H1 (cell line): ENCODE data around the gene RPL31. TPM values are rescaled to one million over a fixed set of nuclear protein-coding genes. Genes with fewer than 3 reads are reported as not detected.

Experiments
- CTCF ChIA-PET: fragments of 300-600 bp; sonication (Branson Sonifier 250); formaldehyde crosslinking; loops from one replicate; lab custom pipeline; 2021; ENCODE audit not compliant: partially characterized antibody; lab: Charles Lee
- POLR2A ChIA-PET: fragments of 300-600 bp; sonication (Branson Sonifier 250); formaldehyde crosslinking; loops from one replicate; lab custom pipeline; 2021; ENCODE audit warnings: inconsistent platforms; ENCODE audit not compliant: partially characterized antibody; lab: Charles Lee
- DNase-seq, 2 experiments: peaks; one replicate each; pipeline versions ENCODE4 v3.0.0 to v3.0.0-alpha.2; 2010 to 2022; ENCODE audit warnings: low spot score in 2 of 2, low read depth in 1 of 2, mixed read lengths in 1 of 2
- FAIRE-seq: peaks from 2 replicates; lab custom pipeline; 2011; peaks lifted over from hg19 to GRCh38; lab: Jason Lieb, UNC
- H2AFZ ChIP-seq: 2 replicates; pipeline ENCODE4 v1.8.1; 2012; ENCODE audit warnings: low read length, inconsistent platforms
- H2AK5ac ChIP-seq: 2 replicates; pipeline ENCODE4 v1.6.1; 2013; ENCODE audit warnings: low read depth, low read length
- H2BK120ac ChIP-seq: replicated peaks from 2 replicates; pipeline ENCODE3; 2013; ENCODE audit warnings: low read depth, low read length, inconsistent platforms
- H2BK12ac ChIP-seq: 2 replicates; pipeline ENCODE4 v1.6.1; 2013; ENCODE audit warnings: low read depth, low read length
- H2BK15ac ChIP-seq: 2 replicates; pipeline ENCODE4 v1.6.1; 2013; ENCODE audit warnings: low read length
- H2BK20ac ChIP-seq: 2 replicates; pipeline ENCODE4 v1.6.1; 2013; ENCODE audit warnings: low read length
- H2BK5ac ChIP-seq: 2 replicates; pipeline ENCODE4 v1.6.1; 2013; ENCODE audit warnings: low read depth, low read length
- H3K14ac ChIP-seq: 2 replicates; pipeline ENCODE4 v1.6.1; 2013; ENCODE audit warnings: inconsistent platforms; ENCODE audit not compliant: insufficient read length
- H3K18ac ChIP-seq: 2 replicates; pipeline ENCODE4 v1.6.1; 2013; ENCODE audit warnings: low read length; ENCODE audit errors: extremely low read depth
- H3K23ac ChIP-seq: 2 replicates; pipeline ENCODE4 v1.6.1; 2013; ENCODE audit warnings: inconsistent platforms; ENCODE audit not compliant: insufficient read length
- H3K23me2 ChIP-seq: 2 replicates; pipeline ENCODE4 v1.6.1; 2013; ENCODE audit warnings: low read depth, low read length
- H3K27ac ChIP-seq: 2 replicates; pipeline ENCODE4 v1.6.1; 2011; ENCODE audit warnings: low read depth, low read length, inconsistent platforms
- H3K27me3 ChIP-seq, 4 experiments: replicated peaks in 1 of 4; 1 replicate in 1 of 4; 2 replicates in 3 of 4; pipeline versions ENCODE4 v1.6.1 to v1.8.1; 2011 to 2013; ENCODE audit warnings: low read length in 3 of 4, mild to moderate bottlenecking in 3 of 4, inconsistent platforms in 2 of 4, mixed read lengths in 2 of 4, moderate library complexity in 1 of 4; ENCODE audit not compliant: control insufficient read depth in 3 of 4, insufficient read depth in 3 of 4; ENCODE audit errors: extremely low read depth in 1 of 4
- H3K36me3 ChIP-seq, 4 experiments: 2 replicates each; pipeline versions ENCODE4 v1.6.1 to v1.8.1; 2011 to 2013; ENCODE audit warnings: mild to moderate bottlenecking in 4 of 4, low read length in 3 of 4, moderate library complexity in 2 of 4, control low read depth in 1 of 4, inconsistent platforms in 1 of 4; ENCODE audit not compliant: insufficient read depth in 4 of 4, control insufficient read depth in 2 of 4
- H3K4ac ChIP-seq: replicated peaks from 2 replicates; pipeline ENCODE3; 2013; ENCODE audit warnings: low read length, low read depth, mixed read lengths, inconsistent platforms; ENCODE audit not compliant: insufficient read length
- H3K4me1 ChIP-seq, 4 experiments: replicated peaks in 1 of 4; 1 replicate in 1 of 4; 2 replicates in 3 of 4; pipeline versions ENCODE4 v1.6.1 to v1.8.1; 2011 to 2013; ENCODE audit warnings: low read length in 3 of 4, inconsistent platforms in 2 of 4, mixed read lengths in 1 of 4; ENCODE audit not compliant: insufficient read depth in 4 of 4, control insufficient read depth in 3 of 4
- H3K4me2 ChIP-seq, 2 experiments: 2 replicates each; pipeline versions ENCODE4 v1.6.1 to v1.8.1; 2011 to 2013; ENCODE audit warnings: low read depth in 2 of 2, low read length in 2 of 2, control low read depth in 1 of 2, inconsistent platforms in 1 of 2, mild to moderate bottlenecking in 1 of 2; ENCODE audit not compliant: insufficient read depth in 1 of 2
- H3K4me3 ChIP-seq, 4 experiments: fragments of 200-600, 300-600 bp in 1 of 4; sonication (generic), shearing (Covaris generic), sonication (Bioruptor Twin) in 1 of 4; 2 replicates each; pipeline versions ENCODE4 v1.5.1 to v1.8.1; 2011 to 2016; ENCODE audit warnings: low read length in 4 of 4, low read depth in 3 of 4, control low read depth in 2 of 4, inconsistent platforms in 2 of 4, mild to moderate bottlenecking in 2 of 4, mixed read lengths in 1 of 4, moderate library complexity in 1 of 4; ENCODE audit not compliant: insufficient read depth in 2 of 4; ENCODE audit errors: extremely low read depth in 1 of 4
- H3K56ac ChIP-seq: replicated peaks from 2 replicates; pipeline ENCODE3; 2013; ENCODE audit warnings: low read depth, mild to moderate bottlenecking, mixed read lengths, low read length, inconsistent platforms; ENCODE audit not compliant: insufficient read length
- H3K79me1 ChIP-seq: 2 replicates; pipeline ENCODE4 v1.6.1; 2013; ENCODE audit warnings: low read depth, low read length, control low read depth
- H3K79me2 ChIP-seq, 2 experiments: 2 replicates each; pipeline versions ENCODE4 v1.6.1 to v1.8.1; 2012 to 2013; ENCODE audit warnings: low read length in 2 of 2, mild to moderate bottlenecking in 2 of 2, inconsistent platforms in 1 of 2; ENCODE audit not compliant: insufficient read depth in 2 of 2, control insufficient read depth in 1 of 2
- H3K9ac ChIP-seq, 4 experiments: replicated peaks in 1 of 4; 1 replicate in 1 of 4; 2 replicates in 3 of 4; pipeline versions ENCODE4 v1.6.1 to v1.8.1; 2011 to 2013; ENCODE audit warnings: low read depth in 3 of 4, low read length in 3 of 4, control low read depth in 2 of 4, mild to moderate bottlenecking in 2 of 4, moderate library complexity in 2 of 4, inconsistent platforms in 1 of 4; ENCODE audit errors: extremely low read depth in 1 of 4
- H3K9me3 ChIP-seq, 2 experiments: 2 replicates each; pipeline versions ENCODE4 v1.6.1 to v1.8.1; 2012 to 2013; ENCODE audit warnings: mild to moderate bottlenecking in 2 of 2, moderate library complexity in 2 of 2, control low read depth in 1 of 2, inconsistent platforms in 1 of 2, low read depth in 1 of 2, low read length in 1 of 2, mixed read lengths in 1 of 2; ENCODE audit not compliant: insufficient read depth in 2 of 2
- H4K20me1 ChIP-seq, 2 experiments: replicated peaks in 1 of 2; 2 replicates each; pipeline versions ENCODE3 to v1.8.1; 2011 to 2013; ENCODE audit warnings: inconsistent platforms in 2 of 2, low read length in 2 of 2, mild to moderate bottlenecking in 1 of 2; ENCODE audit not compliant: insufficient read depth in 2 of 2, control insufficient read depth in 1 of 2
- H4K5ac ChIP-seq: 2 replicates; pipeline ENCODE4 v1.6.1; 2013; ENCODE audit warnings: low read length, low read depth, mixed read lengths, inconsistent platforms; ENCODE audit not compliant: insufficient read length
- H4K8ac ChIP-seq: 2 replicates; pipeline ENCODE4 v1.8.0; 2013; ENCODE audit warnings: mild to moderate bottlenecking, moderate library complexity, low read length, inconsistent platforms; ENCODE audit not compliant: insufficient read depth; ENCODE audit errors: extremely low read depth
- H4K91ac ChIP-seq: replicated peaks from 2 replicates; pipeline ENCODE3; 2013; ENCODE audit warnings: low read length, mixed read lengths, inconsistent platforms; ENCODE audit not compliant: insufficient read length
- ASH2L ChIP-seq: fragments of 200-600, 300-600 bp; sonication (generic); IDR thresholded peaks from one replicate; pipeline ENCODE4 v1.7.1; 2017; ENCODE audit warnings: low read length
- EZH2 ChIP-seq: fragments of 200-600 bp; sonication (generic); IDR thresholded peaks from 2 replicates; pipeline ENCODE4 v1.7.1; 2012; ENCODE audit warnings: low read depth, mild to moderate bottlenecking, moderate library complexity, low read length, inconsistent platforms; ENCODE audit not compliant: severe bottlenecking
- FOSL1 ChIP-seq: IDR thresholded peaks from 2 replicates; pipeline ENCODE4 v1.6.1; 2011; ENCODE audit warnings: mild to moderate bottlenecking, low read depth, low read length, moderate library complexity; ENCODE audit not compliant: insufficient read depth
- JUN ChIP-seq: IDR thresholded peaks from 2 replicates; pipeline ENCODE4 v1.6.1; 2011; ENCODE audit warnings: low read depth, mild to moderate bottlenecking, improper control_type of control experiment, low read length
- KDM5A ChIP-seq: fragments of 200-600 bp; IDR thresholded peaks from 2 replicates; pipeline ENCODE4 v1.7.1; 2012; ENCODE audit warnings: mild to moderate bottlenecking, low read length, inconsistent platforms, mixed read lengths
- NANOG ChIP-seq: IDR thresholded peaks from 2 replicates; pipeline ENCODE4 v1.6.1; 2011; ENCODE audit warnings: low read length, low read depth, mild to moderate bottlenecking, inconsistent platforms; ENCODE audit not compliant: insufficient read depth, poor library complexity, severe bottlenecking
- POLR2A ChIP-seq, 2 experiments: IDR thresholded peaks; 1 replicate in 1 of 2; 2 replicates in 1 of 2; pipeline ENCODE4 v1.6.1; 2011; ENCODE audit warnings: low read depth in 2 of 2, low read length in 2 of 2, mild to moderate bottlenecking in 2 of 2; ENCODE audit errors: control extremely low read depth in 1 of 2
- POU5F1 ChIP-seq: IDR thresholded peaks from 2 replicates; pipeline ENCODE4 v1.6.1; 2011; ENCODE audit warnings: low read depth, mild to moderate bottlenecking, low read length, moderate library complexity
- RXRA ChIP-seq: IDR thresholded peaks from 2 replicates; pipeline ENCODE4 v1.6.1; 2011; ENCODE audit warnings: low read depth, mild to moderate bottlenecking, low read length, moderate library complexity; ENCODE audit not compliant: insufficient read depth
- SIN3A ChIP-seq, 2 experiments: IDR thresholded peaks in 1 of 2; conservative IDR thresholded peaks in 1 of 2; 2 replicates each; pipeline ENCODE4 v1.6.1; 2011 to 2012; ENCODE audit warnings: low read length in 2 of 2, improper control_type of control experiment in 1 of 2, low read depth in 1 of 2, mild to moderate bottlenecking in 1 of 2
- SIRT6 ChIP-seq: IDR thresholded peaks from one replicate; pipeline ENCODE4 v1.7.1; 2012; ENCODE audit warnings: low read length, inconsistent platforms
- WGBS, 2 experiments: shearing (Covaris generic) in 1 of 2; methylation state at CpG; one replicate each; pipeline versions ENCODE4 v1.1.6 to v1.1.7; 2013 to 2015; ENCODE audit warnings: low lambda C conversion rate in 2 of 2, mixed read lengths in 2 of 2, inconsistent platforms in 1 of 2, low coverage in 1 of 2, missing lambda C conversion rate in 1 of 2; ENCODE audit not compliant: insufficient replicate concordance in 2 of 2, insufficient coverage in 1 of 2, insufficient read length in 1 of 2; ENCODE audit errors: extremely low coverage in 1 of 2, missing lambda C conversion rate in 1 of 2; 5-methylcytosine and 5-hydroxymethylcytosine counted together
- polyA plus RNA-seq, 7 experiments: library from polyadenylated mRNA; depleted of rRNA in 3 of 7; stranded (reverse) in 5 of 7; unstranded in 2 of 7; fragments of >200 nt in 5 of 7; fragments of 200-250 nt in 2 of 7; gene quantifications; 1 replicate in 5 of 7; 2 replicates in 1 of 7; 4 replicates in 1 of 7; pipeline versions ENCODE4 v1.2.1 to v1.2.3, GENCODE V29; 2011 to 2013; ENCODE audit warnings: missing spikeins in 2 of 7, mixed read lengths in 2 of 7
- total RNA-seq: library from RNA; stranded (reverse); fragmentation: NEBNext Ultra II Directional; extraction: Animal tissue kit (Norgen Biotek cat#: 25700); gene quantifications from 2 replicates; pipeline ENCODE4 v1.2.1, GENCODE V29; 2021
- TF ChIP-seq, protein P1 (sequence below): IDR thresholded peaks from 2 replicates; pipeline ENCODE4 v1.6.1; 2012; ENCODE audit warnings: inconsistent platforms

RPL31 gene
- total and polyA plus RNA-seq, 2 of the 8 experiments (the other 6 are each of a cell fraction or from before 2014, with no cell fraction given) = 1,463 to 1,722 TPM

DNA sequence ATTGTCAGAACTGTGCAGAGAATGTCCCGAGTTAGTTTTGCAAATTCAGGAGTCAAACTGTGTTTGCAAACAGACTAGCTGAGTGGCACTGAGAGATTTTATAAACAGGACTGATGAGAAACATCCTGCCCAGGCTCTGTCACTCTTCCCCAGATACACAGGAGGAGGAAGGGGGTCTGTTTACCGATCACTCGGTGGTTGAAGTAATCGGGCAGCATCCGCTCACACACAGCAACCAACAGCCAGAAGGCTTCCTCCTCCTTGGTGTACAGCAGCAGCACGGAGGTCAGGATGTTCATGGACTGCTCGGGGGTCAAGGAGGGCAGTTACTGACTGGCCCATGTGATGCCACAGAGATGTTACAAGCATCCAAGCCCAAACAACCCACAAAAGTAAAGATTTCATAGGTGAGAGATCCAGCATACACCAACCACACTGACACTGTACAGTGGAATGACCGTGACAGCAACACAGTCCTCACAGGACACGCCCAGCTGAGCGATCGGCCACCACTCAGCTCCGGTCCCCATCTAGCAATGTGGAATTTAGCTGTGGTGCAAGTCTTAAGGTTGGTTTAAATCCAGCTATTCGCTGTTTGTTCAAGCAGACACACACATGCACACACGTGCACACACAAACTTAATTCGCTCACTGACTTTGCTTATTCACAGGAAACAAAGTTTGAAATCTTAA lies 30.1 kb downstream of the RPL31 start:
- Histone ChIP-seq H3K23ac (no peak overlapping the region), H2BK5ac (no peak overlapping the region), H2BK15ac (no peak overlapping the region), H3K79me2 (no peaks in the 10 kb centered on the region), H3K23me2 (no peaks in the 10 kb centered on the region), H2AK5ac (no peak overlapping the region), H3K4me1 (no peaks in the 10 kb centered on the region), H3K56ac (no peak overlapping the region), H2BK20ac (no peak overlapping the region), H2BK120ac (no peak overlapping the region), H3K27ac (no peak overlapping the region), H3K14ac (no peak overlapping the region), H3K36me3 (peaks cover 0 to 5% (median 3%) of the 10 kb centered on the region in 4 experiments; a peak in 5 of 8 replicates), H3K18ac (no peak overlapping the region), H3K27me3 (no peaks in the 10 kb centered on the region), H4K8ac (no peak overlapping the region), H2BK12ac (0 out of 2 replicates have a peak overlapping the region, but pooled peaks have one; percentile 27), H3K4me3 (no peak overlapping the region), H4K5ac (no peak overlapping the region), H2AFZ (no peak overlapping the region), H3K9me3 (no peaks in the 10 kb centered on the region), H3K9ac (peak overlapping the region in 1 of 4 experiments; percentile 33; a peak in 1 of 7 replicates), H3K79me1 (no peaks in the 10 kb centered on the region), H4K20me1 (peaks cover 0 to 4% of the 10 kb centered on the region in 2 experiments), H3K4ac (no peak overlapping the region), H4K91ac (no peak overlapping the region), H3K4me2 (no peak overlapping the region)
- POLR2A ChIA-PET = interaction anchor here (0.5 to 2.0 kb wide), 2 partner anchors 29 to 57 kb away, joined by 3 to 7 read pairs; no protein-coding TSS in a partner anchor
- CTCF ChIA-PET = interaction anchor here (0.6 to 2.4 kb wide), 10 partner anchors 9 to 199 kb away, joined by 3 to 14 read pairs (median 4); no protein-coding TSS in a partner anchor
- FAIRE-seq (no peak), DNase-seq (no peak)
- WGBS, 2 experiments = 97% methylated on average over 15 of the region's 15 CpGs; no CpG with 5 or more reads in 1 of the 2 experiments
- no peak for TF ChIP-seq FOSL1
- no peak for TF ChIP-seq JUN
- no peak for TF ChIP-seq RXRA
- TF ChIP-seq, protein P1, sequence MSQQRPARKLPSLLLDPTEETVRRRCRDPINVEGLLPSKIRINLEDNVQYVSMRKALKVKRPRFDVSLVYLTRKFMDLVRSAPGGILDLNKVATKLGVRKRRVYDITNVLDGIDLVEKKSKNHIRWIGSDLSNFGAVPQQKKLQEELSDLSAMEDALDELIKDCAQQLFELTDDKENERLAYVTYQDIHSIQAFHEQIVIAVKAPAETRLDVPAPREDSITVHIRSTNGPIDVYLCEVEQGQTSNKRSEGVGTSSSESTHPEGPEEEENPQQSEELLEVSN = no peak
- no peak for TF ChIP-seq POU5F1
- no peak for TF ChIP-seq SIRT6
- no peak for TF ChIP-seq POLR2A (IDR thresholded peaks at IDR 0.05; ENCODE audit: control extremely low read depth in 1 of 2, low read depth in 2 of 2, low read length in 2 of 2)
- no peak for TF ChIP-seq EZH2
- TF ChIP-seq SIN3A (conservative IDR thresholded peaks at IDR 0.05 in 1 of 2, IDR thresholded peaks at IDR 0.05 in 1 of 2; ENCODE audit: low read depth in 1 of 2, low read length in 2 of 2) = no peak
- no peak for TF ChIP-seq NANOG
- no peak for TF ChIP-seq KDM5A
- no peak for TF ChIP-seq ASH2L
